WERI-Rb-1 (cell line): ENCODE results near the gene FIZ1.

Source experiments
- DNase-seq: peaks from one replicate; pipeline ENCODE4 v3.0.0-alpha.2; 2020
- H3K27ac ChIP-seq: fragments of 250-450 bp; sonication (Bioruptor Pico); 2 replicates; pipeline ENCODE4 v1.5.1; 2020; ENCODE audit warnings: mild to moderate bottlenecking, moderate library complexity
- H3K27me3 ChIP-seq: fragments of 250-450 bp; sonication (Bioruptor Pico); 2 replicates; pipeline ENCODE4 v1.5.1; 2021; ENCODE audit warnings: mild to moderate bottlenecking, low read depth, moderate library complexity; ENCODE audit not compliant: insufficient read depth, severe bottlenecking
- H3K36me3 ChIP-seq: fragments of 250-450 bp; sonication (Bioruptor Pico); 2 replicates; pipeline ENCODE4 v1.5.1; 2020; ENCODE audit warnings: mild to moderate bottlenecking, moderate library complexity
- H3K4me3 ChIP-seq: 2 replicates; pipeline ENCODE4 v1.5.1; 2011; ENCODE audit warnings: low read depth, mild to moderate bottlenecking, control low read depth, low read length
- H3K9me3 ChIP-seq: fragments of 250-450 bp; sonication (Bioruptor Pico); 2 replicates; pipeline ENCODE4 v1.5.1; 2021; ENCODE audit warnings: mild to moderate bottlenecking, moderate library complexity; ENCODE audit not compliant: severe bottlenecking
- TF ChIP-seq, protein P1 (sequence below): IDR thresholded peaks from 2 replicates; pipeline ENCODE4 v1.5.1; 2011; ENCODE audit warnings: low read depth, mild to moderate bottlenecking, control low read depth, inconsistent platforms, low read length

The FIZ1 gene

DNA sequence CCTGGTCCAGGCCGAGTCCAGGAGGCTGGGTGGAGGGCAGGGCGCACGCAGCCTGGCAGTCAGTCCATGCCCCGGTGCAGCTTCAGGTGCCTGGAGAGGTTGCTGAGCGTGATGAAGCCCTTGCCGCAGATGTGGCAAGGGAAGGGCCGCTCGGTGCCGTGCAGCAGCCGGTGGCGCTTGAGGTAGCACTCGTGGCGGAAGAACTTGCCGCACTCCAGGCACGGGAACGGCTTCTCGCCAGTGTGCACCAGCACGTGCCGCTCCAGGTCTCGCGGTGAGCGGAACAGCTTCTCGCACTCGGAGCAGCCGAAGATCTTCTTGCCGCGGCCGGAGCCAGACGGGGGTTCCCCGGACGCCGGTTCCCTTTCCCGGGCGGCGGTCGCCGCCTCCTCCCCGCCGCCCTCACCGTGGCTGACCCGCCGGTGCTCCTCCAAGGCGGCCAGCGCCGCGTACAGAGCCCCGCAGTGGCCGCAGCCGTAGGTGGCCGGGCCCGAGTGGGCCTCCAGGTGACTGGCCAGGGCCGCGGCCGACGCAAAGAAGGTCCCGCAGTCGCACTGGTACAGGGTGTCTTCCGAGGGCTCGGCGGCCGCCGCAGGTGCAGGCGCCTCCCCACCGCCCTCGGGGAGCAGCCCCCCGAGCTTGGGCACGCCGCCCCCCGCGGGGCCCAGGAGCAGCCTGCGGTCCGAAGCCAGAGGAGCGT lies 6.8 kb downstream of the FIZ1 start:
- DNase-seq: no peak
- Histone ChIP-seq H3K9me3 (no peaks in the 10 kb centered on the region), H3K4me3 (no peak overlapping the region), H3K27ac (no peak overlapping the region), H3K36me3 (peaks cover 45% of the 10 kb centered on the region), H3K27me3 (no peaks in the 10 kb centered on the region)
- TF ChIP-seq, protein P1, sequence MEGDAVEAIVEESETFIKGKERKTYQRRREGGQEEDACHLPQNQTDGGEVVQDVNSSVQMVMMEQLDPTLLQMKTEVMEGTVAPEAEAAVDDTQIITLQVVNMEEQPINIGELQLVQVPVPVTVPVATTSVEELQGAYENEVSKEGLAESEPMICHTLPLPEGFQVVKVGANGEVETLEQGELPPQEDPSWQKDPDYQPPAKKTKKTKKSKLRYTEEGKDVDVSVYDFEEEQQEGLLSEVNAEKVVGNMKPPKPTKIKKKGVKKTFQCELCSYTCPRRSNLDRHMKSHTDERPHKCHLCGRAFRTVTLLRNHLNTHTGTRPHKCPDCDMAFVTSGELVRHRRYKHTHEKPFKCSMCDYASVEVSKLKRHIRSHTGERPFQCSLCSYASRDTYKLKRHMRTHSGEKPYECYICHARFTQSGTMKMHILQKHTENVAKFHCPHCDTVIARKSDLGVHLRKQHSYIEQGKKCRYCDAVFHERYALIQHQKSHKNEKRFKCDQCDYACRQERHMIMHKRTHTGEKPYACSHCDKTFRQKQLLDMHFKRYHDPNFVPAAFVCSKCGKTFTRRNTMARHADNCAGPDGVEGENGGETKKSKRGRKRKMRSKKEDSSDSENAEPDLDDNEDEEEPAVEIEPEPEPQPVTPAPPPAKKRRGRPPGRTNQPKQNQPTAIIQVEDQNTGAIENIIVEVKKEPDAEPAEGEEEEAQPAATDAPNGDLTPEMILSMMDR: no peak

DNA sequence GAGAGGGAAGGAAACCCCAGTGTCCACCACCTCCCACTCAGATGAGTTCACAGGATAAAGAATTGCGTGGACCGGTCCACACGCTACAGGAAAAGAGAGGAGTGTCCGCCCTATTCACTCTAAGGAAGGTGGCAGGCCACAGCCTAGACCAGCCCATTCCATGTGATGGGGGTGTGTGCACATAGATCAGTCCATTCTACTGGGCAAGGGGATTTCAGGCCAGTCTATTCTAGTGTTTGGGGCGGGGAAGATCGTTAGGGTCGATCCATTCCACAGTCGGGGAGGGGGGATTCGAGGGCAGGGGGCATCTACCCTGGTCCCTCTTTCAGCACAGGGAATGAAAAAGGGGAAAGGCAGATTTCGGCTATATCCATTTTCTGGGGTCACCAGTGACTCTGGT lies 7.8 kb downstream of the FIZ1 start:
- TF ChIP-seq, protein P1: no peak
- DNase-seq: no peak
- no peaks in the 10 kb centered on the region for H3K27me3 ChIP-seq
- no peak overlapping the region for H3K27ac ChIP-seq
- no peak overlapping the region for H3K4me3 ChIP-seq
- H3K9me3 ChIP-seq: no peaks in the 10 kb centered on the region
- H3K36me3 ChIP-seq: peaks cover 35% of the 10 kb centered on the region

DNA sequence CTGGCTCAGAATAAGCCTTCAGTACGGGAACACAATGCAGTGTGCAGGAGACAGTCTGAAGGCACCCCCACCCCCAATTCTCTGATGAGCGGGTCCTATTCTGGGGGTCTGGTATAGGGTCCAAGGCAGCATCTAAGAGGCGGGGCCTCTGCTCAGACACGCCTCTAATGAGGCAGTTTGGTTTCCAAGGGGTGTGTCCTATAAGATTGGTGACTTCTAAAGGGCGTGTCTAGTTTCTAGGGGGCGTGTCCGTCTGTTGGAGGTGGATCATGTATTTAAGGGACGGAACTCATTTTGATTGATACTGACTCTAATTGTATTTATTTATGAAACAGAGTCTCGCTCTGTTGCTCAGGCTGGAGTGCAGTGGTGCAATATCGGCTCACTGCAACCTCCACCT lies 8.7 kb downstream of the FIZ1 start:
- TF ChIP-seq, protein P1: no peak
- H3K27me3 ChIP-seq: no peaks in the 10 kb centered on the region
- no peak overlapping the region for H3K4me3 ChIP-seq
- H3K36me3 ChIP-seq: peaks cover 26% of the 10 kb centered on the region
- no peak overlapping the region for H3K27ac ChIP-seq
- no peaks in the 10 kb centered on the region for H3K9me3 ChIP-seq
- DNase-seq: no peak

DNA sequence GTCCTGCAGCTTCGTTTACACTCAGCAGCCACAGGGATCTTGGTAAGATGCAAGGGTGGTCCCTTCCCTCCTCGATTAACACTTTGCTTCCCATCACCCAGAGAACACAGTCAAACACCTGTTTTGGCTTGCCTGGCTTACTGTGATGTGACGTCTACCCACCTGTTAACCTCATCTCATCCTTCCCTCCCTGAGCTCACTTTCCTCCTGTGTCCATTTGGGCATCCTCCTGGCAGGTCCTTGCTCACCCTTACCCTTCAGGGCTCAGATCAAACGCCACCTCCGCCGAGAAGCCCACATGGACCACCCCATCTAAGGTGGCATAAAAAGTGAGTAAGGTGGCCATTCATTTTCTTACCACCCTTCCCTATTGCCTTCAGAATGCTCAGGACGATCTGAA lies 9.2 kb downstream of the FIZ1 start:
- H3K36me3 ChIP-seq: peaks cover 20% of the 10 kb centered on the region
- no peaks in the 10 kb centered on the region for H3K9me3 ChIP-seq
- TF ChIP-seq, protein P1: no peak
- H3K27me3 ChIP-seq: no peaks in the 10 kb centered on the region
- H3K27ac ChIP-seq: no peak overlapping the region
- no peak overlapping the region for H3K4me3 ChIP-seq
- no peak for DNase-seq

DNA sequence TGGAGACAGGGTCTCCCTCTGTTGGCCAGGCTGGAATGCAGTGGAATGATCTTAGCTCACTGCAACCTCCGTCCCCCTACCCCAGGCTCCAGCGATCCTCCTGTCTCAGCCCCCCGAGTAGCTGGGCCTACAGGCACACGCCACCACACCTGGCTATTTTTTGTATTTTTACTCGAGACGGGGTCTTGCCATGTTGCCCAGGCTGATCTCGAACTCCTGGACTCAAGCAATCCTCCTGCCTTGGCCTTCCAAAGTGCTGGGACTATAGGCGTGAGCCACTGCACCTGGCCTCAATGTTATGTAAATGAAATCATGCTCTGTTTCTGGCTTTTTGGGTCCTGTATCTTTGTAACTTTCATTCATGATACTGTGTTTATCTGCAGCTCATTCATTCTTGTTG lies 10.6 kb downstream of the FIZ1 start:
- Histone ChIP-seq H3K27ac (no peak overlapping the region), H3K4me3 (no peak overlapping the region), H3K9me3 (no peaks in the 10 kb centered on the region), H3K36me3 (peaks cover 14% of the 10 kb centered on the region), H3K27me3 (no peaks in the 10 kb centered on the region)
- TF ChIP-seq, protein P1: no peak
- no peak for DNase-seq
